Measurements from ENCODE around the gene SLC36A1.

The SLC36A1 gene

DNA sequence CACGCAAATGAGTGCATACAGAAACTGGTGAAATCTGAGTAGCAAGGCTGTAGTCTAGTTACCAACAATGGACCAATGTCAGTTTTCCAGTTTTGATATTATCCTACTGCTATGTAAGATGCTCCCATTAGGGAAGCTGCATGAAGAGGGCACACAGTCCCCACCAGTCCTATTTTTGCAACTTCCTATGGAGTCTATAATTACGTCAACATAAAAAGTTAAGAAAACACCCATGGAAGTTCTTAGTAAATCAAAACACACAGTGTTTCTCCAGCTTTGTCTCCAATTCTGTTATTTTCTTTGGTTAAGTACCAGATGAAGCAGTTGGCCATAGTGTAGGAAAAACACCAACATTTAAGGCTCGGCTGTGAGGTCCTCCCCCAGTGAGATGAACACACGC lies 85.0 kb downstream of the SLC36A1 start:
- no peak for DNase-seq (ENCODE audit: low read depth in 2 of 2)

DNA sequence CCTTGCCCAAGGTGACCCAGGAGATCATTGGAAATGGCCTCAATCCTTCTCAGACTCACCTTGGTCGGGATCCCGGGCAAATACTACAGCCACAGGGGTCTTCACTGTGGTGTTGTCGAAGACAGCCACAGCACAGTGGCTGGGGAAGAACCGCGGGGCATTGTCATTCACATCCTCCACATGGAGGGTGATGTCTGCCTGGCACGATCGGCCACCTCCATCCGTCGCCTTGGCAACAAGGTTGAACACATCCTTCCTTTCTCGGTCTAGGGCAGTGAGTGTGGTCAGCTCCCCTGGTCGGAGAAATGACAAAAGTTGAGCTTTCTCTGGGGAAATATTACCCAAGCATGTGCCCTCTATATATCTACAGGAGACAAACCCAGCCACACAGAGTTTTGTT lies 86.9 kb downstream of the SLC36A1 start:
- no peak for DNase-seq (ENCODE audit: low read depth in 2 of 2)

DNA sequence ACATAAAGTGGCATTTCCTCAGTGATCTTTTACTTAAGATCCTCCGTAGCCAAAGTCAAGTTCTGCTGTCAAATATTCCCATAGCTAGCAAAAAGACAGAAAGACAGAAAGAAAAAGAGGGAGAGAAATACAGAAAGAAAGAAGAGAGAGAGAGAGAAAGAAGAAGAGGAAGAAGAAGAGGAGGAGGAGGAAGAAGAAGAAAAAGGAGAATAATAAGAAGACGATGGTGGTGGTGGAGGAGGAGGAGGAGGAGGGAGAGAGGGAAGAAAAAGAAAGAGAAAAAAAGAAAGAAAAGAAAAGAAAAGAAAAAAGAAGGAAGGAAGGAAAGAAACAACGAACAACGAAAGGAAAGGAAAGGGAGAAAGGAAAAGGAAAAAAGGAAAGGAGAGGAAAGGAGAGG lies 89.6 kb downstream of the SLC36A1 start:
- DNase-seq (ENCODE audit: low read depth in 2 of 2): no peak

DNA sequence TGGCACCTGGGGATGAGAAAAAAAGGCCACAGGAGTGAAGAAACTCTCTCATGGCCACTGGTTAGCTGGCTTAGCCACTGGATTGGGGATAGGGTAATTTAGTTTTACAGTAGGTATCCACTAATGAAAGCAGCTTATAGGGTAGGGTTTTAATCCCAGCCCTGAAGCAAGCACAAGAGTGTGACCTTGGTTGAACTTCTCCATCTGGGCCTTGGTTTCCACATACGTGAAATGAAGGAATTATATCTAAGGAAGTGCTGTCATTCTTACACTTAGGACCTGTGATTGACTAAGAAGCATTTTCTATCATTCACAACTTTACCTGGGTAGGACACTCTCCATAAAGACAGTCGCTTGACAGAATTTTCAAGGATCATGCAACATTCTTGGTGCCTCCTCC lies 94.2 kb downstream of the SLC36A1 start:
- DNase-seq (ENCODE audit: low read depth in 2 of 2): no peak

Measured in stimulated activated CD8-positive, alpha-beta memory T cell treated with anti-CD3 and anti-CD28 coated beads, Interleukin-2, amount 100 ng/mL, for 1 hour (primary cell).